ENCODE results near the gene POLR1A. TPM values are rescaled to one million over a fixed set of nuclear protein-coding genes. Genes with fewer than 3 reads are reported as not detected.

POLR1A gene
- total RNA-seq, 2 experiments from 2014 or later = 41.8 to 42.1 TPM

DNA sequence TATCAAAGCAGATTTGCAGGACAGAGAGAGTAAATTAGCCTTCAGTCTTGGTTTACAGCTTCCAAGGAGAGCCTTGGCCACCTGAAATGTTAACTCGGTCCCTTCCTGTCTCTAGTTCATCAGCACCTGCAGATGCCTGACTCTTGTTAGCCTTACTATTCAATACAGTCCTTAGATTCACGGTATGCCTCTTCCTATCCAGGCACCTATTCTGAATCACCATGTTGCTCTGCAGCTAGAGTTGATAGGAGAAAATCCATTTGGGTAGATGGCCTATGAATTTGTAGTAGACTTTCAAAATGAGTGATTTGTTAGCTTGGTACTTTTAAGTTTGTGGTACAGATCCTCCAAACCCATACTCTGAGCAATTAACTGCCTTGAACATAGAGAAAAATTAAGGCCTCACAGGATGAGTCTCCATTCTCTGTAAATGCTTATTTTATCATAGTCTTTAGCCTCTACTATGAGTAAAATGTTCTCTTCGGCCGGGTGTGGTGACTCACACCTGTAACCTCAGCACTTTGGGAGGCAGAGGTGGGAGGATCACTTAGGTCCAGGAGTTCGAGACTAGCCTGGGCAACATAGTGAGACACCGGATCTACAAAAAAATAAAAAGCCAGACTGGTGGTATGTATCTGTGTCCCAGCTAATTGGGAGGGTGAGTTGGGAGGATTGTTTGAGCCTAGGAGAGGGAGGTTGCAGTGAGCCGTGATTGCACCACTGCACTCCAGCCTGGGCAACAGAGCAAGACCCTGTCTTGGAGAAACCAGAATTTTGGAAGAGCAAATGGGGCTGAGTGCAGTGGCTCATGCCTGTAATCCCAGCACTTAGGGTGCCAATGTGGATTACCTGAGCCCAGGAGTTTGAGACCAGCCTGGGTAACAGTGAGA is 33.3 kb upstream of the POLR1A start:
- Mint-ChIP-seq H3K9me3 (no peaks in the 10 kb centered on the region), H3K27me3 (no peaks in the 10 kb centered on the region), H3K36me3 (ENCODE audit: low read depth) (peaks cover 65% of the 10 kb centered on the region), H3K27ac (peak overlapping the region; percentile 76), H3K4me3 (no peak overlapping the region), H3K4me1 (ENCODE audit: low read depth) (peaks cover 12% of the 10 kb centered on the region)
- ATAC-seq (peak; percentile 23), DNase-seq (peak; percentile 16)
- POLR2A ChIA-PET = interaction anchor here (0.6 to 2.3 kb wide), 7 partner anchors 9 to 516 kb away, joined by 3 to 5 read pairs (median 3); partner anchors contain the start of genes IMMT and PTCD3
- CTCF ChIA-PET = interaction anchor here (0.9 to 1.6 kb wide), 2 partner anchors 10 to 502 kb away, joined by 4 read pairs; no protein-coding TSS in a partner anchor
- intact Hi-C loops (cut with micrococcal nuclease) = no loop called here
- TF ChIP-seq, protein P1, sequence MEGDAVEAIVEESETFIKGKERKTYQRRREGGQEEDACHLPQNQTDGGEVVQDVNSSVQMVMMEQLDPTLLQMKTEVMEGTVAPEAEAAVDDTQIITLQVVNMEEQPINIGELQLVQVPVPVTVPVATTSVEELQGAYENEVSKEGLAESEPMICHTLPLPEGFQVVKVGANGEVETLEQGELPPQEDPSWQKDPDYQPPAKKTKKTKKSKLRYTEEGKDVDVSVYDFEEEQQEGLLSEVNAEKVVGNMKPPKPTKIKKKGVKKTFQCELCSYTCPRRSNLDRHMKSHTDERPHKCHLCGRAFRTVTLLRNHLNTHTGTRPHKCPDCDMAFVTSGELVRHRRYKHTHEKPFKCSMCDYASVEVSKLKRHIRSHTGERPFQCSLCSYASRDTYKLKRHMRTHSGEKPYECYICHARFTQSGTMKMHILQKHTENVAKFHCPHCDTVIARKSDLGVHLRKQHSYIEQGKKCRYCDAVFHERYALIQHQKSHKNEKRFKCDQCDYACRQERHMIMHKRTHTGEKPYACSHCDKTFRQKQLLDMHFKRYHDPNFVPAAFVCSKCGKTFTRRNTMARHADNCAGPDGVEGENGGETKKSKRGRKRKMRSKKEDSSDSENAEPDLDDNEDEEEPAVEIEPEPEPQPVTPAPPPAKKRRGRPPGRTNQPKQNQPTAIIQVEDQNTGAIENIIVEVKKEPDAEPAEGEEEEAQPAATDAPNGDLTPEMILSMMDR (IDR thresholded peaks at IDR 0.05) = no peak

DNA sequence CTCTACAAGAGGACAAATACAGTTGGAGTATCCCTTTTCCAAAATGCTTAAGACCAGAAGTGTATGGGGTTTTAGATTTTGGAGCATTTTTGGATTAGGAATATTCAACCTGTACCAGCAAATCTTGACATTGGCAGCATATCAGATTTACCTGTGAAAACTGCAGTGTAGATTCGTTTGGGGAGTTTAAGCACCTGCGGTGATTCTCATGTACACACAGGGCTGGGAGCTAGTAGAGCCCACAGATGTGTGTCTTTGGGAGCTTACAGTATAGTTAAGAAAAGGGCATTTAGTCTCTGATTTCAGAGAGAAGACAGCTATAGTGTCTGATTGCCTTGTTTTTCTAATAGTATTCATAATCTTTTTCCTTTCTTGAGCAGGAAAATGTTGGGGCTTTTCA is 30.5 kb upstream of the POLR1A start:
- Mint-ChIP-seq H3K27me3 (no peaks in the 10 kb centered on the region), H3K36me3 (ENCODE audit: low read depth) (peaks cover 77% of the 10 kb centered on the region), H3K4me1 (ENCODE audit: low read depth) (peaks cover 12% of the 10 kb centered on the region), H3K27ac (no peak overlapping the region), H3K9me3 (no peaks in the 10 kb centered on the region), H3K4me3 (no peak overlapping the region)
- CTCF ChIA-PET = interaction anchor here (1.0 to 2.1 kb wide), 4 partner anchors 12 to 499 kb away, joined by 3 to 5 read pairs (median 4); no protein-coding TSS in a partner anchor
- DNase-seq (no peak), ATAC-seq (no peak)
- TF ChIP-seq, protein P1 (IDR thresholded peaks at IDR 0.05) = no peak
- intact Hi-C loops (cut with micrococcal nuclease) = no loop called here
- POLR2A ChIA-PET = no interaction called here

DNA sequence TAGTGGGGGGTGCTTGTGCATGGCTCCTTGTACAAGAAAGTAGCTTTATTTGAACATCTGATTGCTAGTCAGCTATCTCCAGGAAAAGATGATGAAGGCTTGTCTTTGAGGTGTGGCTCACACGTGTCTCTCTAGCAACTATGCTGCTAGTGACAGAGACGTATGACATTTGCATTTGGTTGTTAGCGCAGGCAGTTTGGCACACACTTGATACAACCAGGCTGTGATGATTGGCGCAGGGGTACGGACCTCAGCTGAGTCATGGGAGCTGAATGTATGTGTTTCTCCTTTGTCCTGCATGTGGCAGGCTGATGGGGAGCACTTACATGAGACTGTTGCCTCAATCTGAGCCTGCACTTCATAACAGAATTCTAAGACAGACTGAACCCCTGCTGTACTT is 30.0 kb upstream of the POLR1A start:
- Mint-ChIP-seq H3K27ac (no peak overlapping the region), H3K4me3 (no peak overlapping the region), H3K9me3 (no peaks in the 10 kb centered on the region), H3K4me1 (ENCODE audit: low read depth) (peaks cover 12% of the 10 kb centered on the region), H3K36me3 (ENCODE audit: low read depth) (peaks cover 79% of the 10 kb centered on the region), H3K27me3 (no peaks in the 10 kb centered on the region)
- DNase-seq (no peak), ATAC-seq (no peak)
- TF ChIP-seq, protein P1 (IDR thresholded peaks at IDR 0.05) = no peak
- POLR2A ChIA-PET = interaction anchor here (1.0 kb wide), 1 partner anchor 17 kb away, joined by 3 read pairs; no protein-coding TSS in a partner anchor
- intact Hi-C loops (cut with micrococcal nuclease) = no loop called here
- CTCF ChIA-PET = interaction anchor here (1.7 to 2.1 kb wide), 2 partner anchors 14 to 498 kb away, joined by 4 to 5 read pairs; no protein-coding TSS in a partner anchor

DNA sequence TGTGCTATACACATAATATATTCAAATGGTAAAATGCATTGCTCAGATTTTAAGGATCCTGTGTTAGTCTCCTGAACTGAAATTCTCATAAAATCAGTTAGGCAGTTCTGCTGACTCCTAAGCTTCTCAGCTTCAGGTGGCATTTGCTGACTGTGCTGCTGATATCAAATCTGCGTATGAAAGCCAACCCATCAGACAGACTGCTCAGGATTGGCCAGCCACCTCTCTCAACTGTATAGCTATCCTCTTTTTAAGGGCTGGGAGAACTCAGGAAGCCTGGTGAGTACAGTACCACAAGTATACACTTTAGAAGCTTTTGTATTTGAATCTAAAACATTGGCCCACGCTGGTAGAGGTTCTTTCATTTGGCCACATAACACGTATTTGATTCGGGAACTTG is 29.0 kb upstream of the POLR1A start:
- Mint-ChIP-seq H3K4me1 (ENCODE audit: low read depth) (peaks cover 12% of the 10 kb centered on the region), H3K36me3 (ENCODE audit: low read depth) (peaks cover 78% of the 10 kb centered on the region), H3K4me3 (no peak overlapping the region), H3K9me3 (no peaks in the 10 kb centered on the region), H3K27ac (no peak overlapping the region), H3K27me3 (no peaks in the 10 kb centered on the region)
- CTCF ChIA-PET = interaction anchor here (0.6 to 2.1 kb wide), 4 partner anchors 15 to 325 kb away, joined by 3 to 5 read pairs (median 3); no protein-coding TSS in a partner anchor
- ATAC-seq (no peak), DNase-seq (no peak)
- POLR2A ChIA-PET = interaction anchor here (1.0 to 1.2 kb wide), 5 partner anchors 10 to 45 kb away, joined by 3 to 5 read pairs (median 4); partner anchors contain the start of genes POLR1A and PTCD3
- intact Hi-C loops (cut with micrococcal nuclease) = no loop called here
- TF ChIP-seq, protein P1 (IDR thresholded peaks at IDR 0.05) = no peak
